ENCODE measurements around the gene SMIM32. TPM values are rescaled to one million over a fixed set of nuclear protein-coding genes. Genes with fewer than 3 reads are reported as not detected.

The SMIM32 gene
- total RNA-seq, 2 donors from 2014 or later: 0.36 to 1.9 TPM

DNA sequence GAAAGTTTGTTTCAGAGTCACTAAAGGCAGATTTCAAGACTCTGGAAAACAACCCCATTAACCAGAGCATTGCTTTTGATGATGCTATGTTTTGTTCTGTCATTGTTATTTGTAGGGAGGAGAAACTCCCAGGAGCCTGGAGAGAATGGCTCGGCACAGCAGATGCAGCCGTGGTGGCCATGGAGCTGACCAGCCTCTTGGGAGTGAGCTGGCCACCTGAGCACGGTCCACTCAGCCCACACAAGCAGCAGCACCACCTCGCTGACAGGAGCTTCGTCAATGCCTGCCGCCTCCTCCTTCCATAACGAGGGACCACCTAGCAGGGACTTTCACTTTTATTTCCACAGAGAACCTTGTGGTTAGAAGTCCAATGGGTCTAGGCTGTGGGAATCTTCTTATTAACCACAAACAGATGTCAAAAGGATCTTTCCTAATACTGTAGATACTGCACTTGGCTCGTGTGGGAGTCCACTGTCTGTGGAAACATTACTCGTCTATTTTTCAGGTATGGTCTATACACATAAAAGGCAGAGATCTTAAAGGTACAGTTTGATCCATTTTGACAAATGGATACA lies 21.0 kb upstream of the SMIM32 start:
- intact Hi-C loops (cut with DNase I): loop anchor here (5.0 to 10.0 kb wide), 2 partner anchors 327 to 649 kb away; no protein-coding TSS in a partner anchor
- whole genome bisulfite sequencing: 70% methylated on average over 9 of the region's 9 CpGs
- Histone ChIP-seq H3K27ac (no peak overlapping the region), H3K9me3 (no peaks in the 10 kb centered on the region), H3K4me1 (replicated peaks) (no peaks in the 10 kb centered on the region), H3K27me3 (replicated peaks; ENCODE audit: insufficient read depth) (no peaks in the 10 kb centered on the region), H3K4me3 (no peak overlapping the region), H3K36me3 (no peaks in the 10 kb centered on the region)
- TF ChIP-seq POLR2AphosphoS5 (IDR thresholded peaks at IDR 0.05) (no peak), POLR2A (IDR thresholded peaks at IDR 0.05) (no peak)
- TF ChIP-seq, protein P1, sequence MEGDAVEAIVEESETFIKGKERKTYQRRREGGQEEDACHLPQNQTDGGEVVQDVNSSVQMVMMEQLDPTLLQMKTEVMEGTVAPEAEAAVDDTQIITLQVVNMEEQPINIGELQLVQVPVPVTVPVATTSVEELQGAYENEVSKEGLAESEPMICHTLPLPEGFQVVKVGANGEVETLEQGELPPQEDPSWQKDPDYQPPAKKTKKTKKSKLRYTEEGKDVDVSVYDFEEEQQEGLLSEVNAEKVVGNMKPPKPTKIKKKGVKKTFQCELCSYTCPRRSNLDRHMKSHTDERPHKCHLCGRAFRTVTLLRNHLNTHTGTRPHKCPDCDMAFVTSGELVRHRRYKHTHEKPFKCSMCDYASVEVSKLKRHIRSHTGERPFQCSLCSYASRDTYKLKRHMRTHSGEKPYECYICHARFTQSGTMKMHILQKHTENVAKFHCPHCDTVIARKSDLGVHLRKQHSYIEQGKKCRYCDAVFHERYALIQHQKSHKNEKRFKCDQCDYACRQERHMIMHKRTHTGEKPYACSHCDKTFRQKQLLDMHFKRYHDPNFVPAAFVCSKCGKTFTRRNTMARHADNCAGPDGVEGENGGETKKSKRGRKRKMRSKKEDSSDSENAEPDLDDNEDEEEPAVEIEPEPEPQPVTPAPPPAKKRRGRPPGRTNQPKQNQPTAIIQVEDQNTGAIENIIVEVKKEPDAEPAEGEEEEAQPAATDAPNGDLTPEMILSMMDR (IDR thresholded peaks at IDR 0.05): no peak
- DNase-seq (ENCODE audit: low spot score): no peak

DNA sequence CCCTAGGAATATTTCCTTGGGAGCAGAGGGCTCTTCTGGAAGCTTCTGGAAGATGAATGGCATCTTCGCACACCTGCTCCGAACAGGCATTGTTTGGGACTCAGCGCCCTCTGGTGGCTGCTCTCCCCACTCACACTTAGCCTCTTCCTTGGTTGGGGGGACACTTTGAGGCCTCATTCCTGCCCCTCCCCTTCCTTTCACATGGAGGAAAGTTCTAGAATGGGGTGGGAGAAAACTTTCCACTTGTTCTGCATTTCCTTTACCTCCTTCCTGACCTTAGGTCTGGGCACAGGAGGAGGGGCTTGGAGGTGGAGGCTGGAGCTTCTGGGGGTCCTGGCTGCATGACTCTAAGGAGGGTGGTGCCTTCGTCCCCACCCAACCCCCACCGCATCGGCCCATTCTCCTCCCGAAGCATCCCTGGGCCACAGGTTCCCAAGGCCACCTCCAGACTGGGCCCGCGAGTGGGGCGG lies 19.3 kb upstream of the SMIM32 start:
- DNase-seq (ENCODE audit: low spot score): peak; percentile 26
- TF ChIP-seq POLR2A (IDR thresholded peaks at IDR 0.05) (no peak), POLR2AphosphoS5 (IDR thresholded peaks at IDR 0.05) (peak; percentile 60)
- TF ChIP-seq, protein P1 (IDR thresholded peaks at IDR 0.05): peak; percentile 71 to 89 (median 80)
- H3K27me3 ChIP-seq (replicated peaks; ENCODE audit: insufficient read depth): no peaks in the 10 kb centered on the region
- intact Hi-C loops (cut with DNase I): loop anchor here (5.0 to 10.0 kb wide), 2 partner anchors 325 to 647 kb away; no protein-coding TSS in a partner anchor
- 50% methylated on average over 10 of the region's 10 CpGs for WGBS
- no peaks in the 10 kb centered on the region for H3K36me3 ChIP-seq
- no peak overlapping the region for H3K27ac ChIP-seq
- no peak overlapping the region for H3K4me3 ChIP-seq
- no peaks in the 10 kb centered on the region for H3K9me3 ChIP-seq
- H3K4me1 ChIP-seq (replicated peaks): no peaks in the 10 kb centered on the region

DNA sequence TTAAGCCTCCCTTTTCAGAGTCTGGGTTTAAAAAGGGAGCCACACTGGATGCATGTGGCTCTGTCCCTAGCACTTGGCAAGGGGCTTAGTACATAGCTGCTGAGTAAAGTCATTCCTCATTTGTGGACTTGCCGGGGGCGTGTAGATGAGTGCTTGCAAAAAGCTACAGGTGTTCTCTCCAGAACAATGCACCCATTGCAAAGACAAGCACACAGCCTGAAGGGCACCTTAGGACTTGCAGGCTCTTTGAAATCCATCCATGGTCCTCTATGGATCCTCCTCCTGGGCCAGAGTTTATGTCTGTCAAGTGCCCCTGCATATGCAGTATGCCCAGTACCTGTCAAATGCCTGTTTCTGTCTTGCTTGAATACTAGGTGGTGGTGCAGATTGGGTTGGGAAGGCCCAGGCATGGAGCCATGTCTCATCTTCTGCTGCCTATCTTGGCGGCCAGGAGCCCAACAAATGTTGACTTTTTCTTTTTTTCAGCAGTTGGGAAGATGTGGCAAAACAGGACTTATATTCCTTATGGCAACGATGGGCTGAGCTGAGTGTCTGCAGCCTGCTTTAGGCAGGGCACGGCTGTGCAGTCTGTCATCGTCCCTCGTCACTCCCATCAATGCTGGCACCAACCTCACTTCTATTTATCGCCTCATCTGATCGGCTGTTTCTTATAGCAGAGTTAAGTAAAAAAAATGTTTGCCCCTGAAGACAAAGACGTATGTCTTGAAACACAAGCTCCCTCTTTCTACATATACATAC lies 18.5 kb upstream of the SMIM32 start:
- WGBS: 80% methylated on average over 10 of the region's 10 CpGs
- no peak overlapping the region for H3K27ac ChIP-seq
- H3K4me3 ChIP-seq: no peak overlapping the region
- intact Hi-C loops (cut with DNase I): loop anchor here (5.0 to 10.0 kb wide), 2 partner anchors 324 to 647 kb away; no protein-coding TSS in a partner anchor
- TF ChIP-seq POLR2A (IDR thresholded peaks at IDR 0.05): no peak
- TF ChIP-seq, protein P1 (IDR thresholded peaks at IDR 0.05): no peak
- TF ChIP-seq POLR2AphosphoS5 (IDR thresholded peaks at IDR 0.05): no peak
- no peaks in the 10 kb centered on the region for H3K36me3 ChIP-seq
- no peak for DNase-seq (ENCODE audit: low spot score)
- no peaks in the 10 kb centered on the region for H3K9me3 ChIP-seq
- H3K4me1 ChIP-seq (replicated peaks): no peaks in the 10 kb centered on the region
- H3K27me3 ChIP-seq (replicated peaks; ENCODE audit: insufficient read depth): no peaks in the 10 kb centered on the region

GRCh38 chr5:136210259-136210658 lies 17.3 kb upstream of the SMIM32 start:
- no peak for DNase-seq (ENCODE audit: low spot score)
- H3K27me3 ChIP-seq (replicated peaks; ENCODE audit: insufficient read depth): no peaks in the 10 kb centered on the region
- WGBS: 79% methylated on average over 4 of the region's 4 CpGs
- intact Hi-C loops (cut with DNase I): loop anchor here (5.0 to 10.0 kb wide), 2 partner anchors 323 to 645 kb away; no protein-coding TSS in a partner anchor
- no peak overlapping the region for H3K4me3 ChIP-seq
- H3K27ac ChIP-seq: no peak overlapping the region
- no peak for TF ChIP-seq POLR2A (IDR thresholded peaks at IDR 0.05)
- no peak for TF ChIP-seq POLR2AphosphoS5 (IDR thresholded peaks at IDR 0.05)
- TF ChIP-seq, protein P1 (IDR thresholded peaks at IDR 0.05): no peak
- no peaks in the 10 kb centered on the region for H3K9me3 ChIP-seq
- no peaks in the 10 kb centered on the region for H3K4me1 ChIP-seq (replicated peaks)
- no peaks in the 10 kb centered on the region for H3K36me3 ChIP-seq

Measured in prostate gland (tissue), 2 donors.